Measurements from ENCODE around the gene LYPD3. TPM values are rescaled to one million over a fixed set of nuclear protein-coding genes. Genes with fewer than 3 reads are reported as not detected.

LYPD3 gene
- total and polyA plus RNA-seq, 2 donors (not counting 1 experiment from before 2014, with no cell fraction given): 0.35 to 0.50 TPM

- Histone ChIP-seq H4K20me1 (ENCODE audit: control insufficient read depth, extremely low read depth, insufficient read depth, low read length) (no peaks in the 10 kb centered on the region), H3K4me2 (ENCODE audit: extremely low read depth, insufficient read depth, low read length) (no peak overlapping the region), H3K4me3 (replicated peaks in 1 of 4; ENCODE audit: control extremely low read depth in 1 of 4, insufficient read depth in 1 of 4, low read depth in 3 of 4, low read length in 4 of 4) (no peak overlapping the region), H3K36me3 (ENCODE audit: control insufficient read depth, insufficient read depth, low read length) (no peaks in the 10 kb centered on the region), H3K79me2 (ENCODE audit: control insufficient read depth, insufficient read depth, low read length) (no peaks in the 10 kb centered on the region), H2AFZ (ENCODE audit: low read length) (no peak overlapping the region), H3K4me1 (ENCODE audit: control insufficient read depth, extremely low read depth, insufficient read depth, low read length) (no peaks in the 10 kb centered on the region), H3K9ac (ENCODE audit: insufficient read depth, low read length) (no peak overlapping the region), H3K9me3 (ENCODE audit: control insufficient read depth, insufficient read depth, low read depth, low read length) (no peaks in the 10 kb centered on the region), H3K27me3 (ENCODE audit: control insufficient read depth, insufficient read depth, low read length) (no peaks in the 10 kb centered on the region), H3K27ac (ENCODE audit: insufficient read depth, low read length) (no peak overlapping the region)
- DNase-seq (ENCODE audit: low read depth in 2 of 2): no peak
- TF ChIP-seq EZH2 (IDR thresholded peaks at IDR 0.05; ENCODE audit: low read length, missing control alignments) (no peak), CTCF (conservative IDR thresholded peaks at IDR 0.05 in 1 of 2, IDR thresholded peaks at IDR 0.05 in 1 of 2; ENCODE audit: low read depth in 1 of 2, low read length in 2 of 2) (no peak)
These were observed 34.4 kb downstream of the LYPD3 start for GRCh38 chr19:43430976-43431375.

GRCh38 chr19:43430142-43430710, 35.2 kb downstream of the LYPD3 start:
- no peak overlapping the region for H3K27ac ChIP-seq (ENCODE audit: insufficient read depth, low read length)
- no peak overlapping the region for H3K4me3 ChIP-seq (replicated peaks in 1 of 4; ENCODE audit: control extremely low read depth in 1 of 4, insufficient read depth in 1 of 4, low read depth in 3 of 4, low read length in 4 of 4)
- DNase-seq (ENCODE audit: low read depth in 2 of 2): peak in 1 of 2 donors; percentile 25

GRCh38 chr19:43429395-43429794, 36.0 kb downstream of the LYPD3 start:
- DNase-seq (ENCODE audit: low read depth in 2 of 2): no peak
- Histone ChIP-seq H3K9me3 (ENCODE audit: control insufficient read depth, insufficient read depth, low read depth, low read length) (no peaks in the 10 kb centered on the region), H3K27me3 (ENCODE audit: control insufficient read depth, insufficient read depth, low read length) (no peaks in the 10 kb centered on the region), H3K27ac (ENCODE audit: insufficient read depth, low read length) (no peak overlapping the region), H3K9ac (ENCODE audit: insufficient read depth, low read length) (no peak overlapping the region), H3K4me2 (ENCODE audit: extremely low read depth, insufficient read depth, low read length) (no peak overlapping the region), H3K79me2 (ENCODE audit: control insufficient read depth, insufficient read depth, low read length) (no peaks in the 10 kb centered on the region), H3K36me3 (ENCODE audit: control insufficient read depth, insufficient read depth, low read length) (no peaks in the 10 kb centered on the region), H3K4me1 (ENCODE audit: control insufficient read depth, extremely low read depth, insufficient read depth, low read length) (no peaks in the 10 kb centered on the region), H3K4me3 (replicated peaks in 1 of 4; ENCODE audit: control extremely low read depth in 1 of 4, insufficient read depth in 1 of 4, low read depth in 3 of 4, low read length in 4 of 4) (no peak overlapping the region), H4K20me1 (ENCODE audit: control insufficient read depth, extremely low read depth, insufficient read depth, low read length) (no peaks in the 10 kb centered on the region), H2AFZ (ENCODE audit: low read length) (no peak overlapping the region)
- TF ChIP-seq EZH2 (IDR thresholded peaks at IDR 0.05; ENCODE audit: low read length, missing control alignments): no peak
- TF ChIP-seq CTCF (conservative IDR thresholded peaks at IDR 0.05 in 1 of 2, IDR thresholded peaks at IDR 0.05 in 1 of 2; ENCODE audit: low read depth in 1 of 2, low read length in 2 of 2): no peak

More at GRCh38 chr19:43430142-43430710, 35.2 kb downstream of the LYPD3 start:
- Histone ChIP-seq H3K9ac (ENCODE audit: insufficient read depth, low read length) (no peak overlapping the region), H3K9me3 (ENCODE audit: control insufficient read depth, insufficient read depth, low read depth, low read length) (no peaks in the 10 kb centered on the region), H2AFZ (ENCODE audit: low read length) (no peak overlapping the region), H4K20me1 (ENCODE audit: control insufficient read depth, extremely low read depth, insufficient read depth, low read length) (no peaks in the 10 kb centered on the region), H3K4me2 (ENCODE audit: extremely low read depth, insufficient read depth, low read length) (no peak overlapping the region), H3K27me3 (ENCODE audit: control insufficient read depth, insufficient read depth, low read length) (no peaks in the 10 kb centered on the region), H3K36me3 (ENCODE audit: control insufficient read depth, insufficient read depth, low read length) (no peaks in the 10 kb centered on the region), H3K79me2 (ENCODE audit: control insufficient read depth, insufficient read depth, low read length) (no peaks in the 10 kb centered on the region), H3K4me1 (ENCODE audit: control insufficient read depth, extremely low read depth, insufficient read depth, low read length) (no peaks in the 10 kb centered on the region)
- TF ChIP-seq CTCF (conservative IDR thresholded peaks at IDR 0.05 in 1 of 2, IDR thresholded peaks at IDR 0.05 in 1 of 2; ENCODE audit: low read depth in 1 of 2, low read length in 2 of 2) (no peak), EZH2 (IDR thresholded peaks at IDR 0.05; ENCODE audit: low read length, missing control alignments) (no peak)

All from fibroblast of lung (primary cell).